Measurements from ENCODE around the gene ZSCAN22. TPM values are rescaled to one million over a fixed set of nuclear protein-coding genes. Genes with fewer than 3 reads are reported as not detected.

Gene ZSCAN22
- total and polyA plus RNA-seq, 2 donors, result 1.2 TPM

GRCh38 chr19:58385891-58386575 is 59.2 kb downstream of the ZSCAN22 start:
- Histone ChIP-seq H3K9me3 (ENCODE audit: control insufficient read depth in 2 of 2, insufficient read depth in 1 of 2, low read length in 1 of 2) (no peaks in the 10 kb centered on the region), H3K27ac (ENCODE audit: low read depth in 1 of 2, low read length in 1 of 2) (peak overlapping the region; percentile 94 to 97), H3K27me3 (ENCODE audit: control insufficient read depth in 2 of 2, insufficient read depth in 1 of 2, low read length in 1 of 2) (no peaks in the 10 kb centered on the region), H3K4me1 (ENCODE audit: control insufficient read depth in 2 of 2, insufficient read depth in 2 of 2, low read length in 2 of 2) (peaks cover 27 to 37% of the 10 kb centered on the region in 2 donors), H3K36me3 (ENCODE audit: control insufficient read depth in 2 of 2, insufficient read depth in 2 of 2, low read length in 1 of 2) (peaks cover 3 to 21% of the 10 kb centered on the region in 2 donors), H3K4me3 (ENCODE audit: low read length in 2 of 2) (peak overlapping the region; percentile 75 to 92)
- WGBS, result 19% methylated on average over 36 of the region's 36 CpGs
- peak in 1 of 9 donors; percentile 41 for DNase-seq (ENCODE audit: low read depth in 6 of 9, low spot score in 9 of 9)

- DNase-seq (ENCODE audit: low read depth in 6 of 9, low spot score in 9 of 9), result peak; percentile 95 to 99 (median 97)
- H3K4me1 ChIP-seq (ENCODE audit: control insufficient read depth in 2 of 2, insufficient read depth in 2 of 2, low read length in 2 of 2), result peaks cover 23 to 30% of the 10 kb centered on the region in 2 donors
These were observed 60.0 kb downstream of the ZSCAN22 start, which contains the start of gene RPS5 for GRCh38 chr19:58386576-58387337. TSS of gene RPS5 (plus strand) at chr19:58387269. CDS start at chr19:58388138, 869 bp downstream.

GRCh38 chr19:58387338-58388174 is 60.8 kb downstream of the ZSCAN22 start:
- Histone ChIP-seq H3K4me1 (ENCODE audit: control insufficient read depth in 2 of 2, insufficient read depth in 2 of 2, low read length in 2 of 2) (peaks cover 17 to 23% of the 10 kb centered on the region in 2 donors), H3K27ac (ENCODE audit: low read depth in 1 of 2, low read length in 1 of 2) (peak overlapping the region; percentile 56 to 94), H3K27me3 (ENCODE audit: control insufficient read depth in 2 of 2, insufficient read depth in 1 of 2, low read length in 1 of 2) (no peaks in the 10 kb centered on the region), H3K9me3 (ENCODE audit: control insufficient read depth in 2 of 2, insufficient read depth in 1 of 2, low read length in 1 of 2) (no peaks in the 10 kb centered on the region), H3K36me3 (ENCODE audit: control insufficient read depth in 2 of 2, insufficient read depth in 2 of 2, low read length in 1 of 2) (peaks cover 7 to 23% of the 10 kb centered on the region in 2 donors), H3K4me3 (ENCODE audit: low read length in 2 of 2) (peak overlapping the region; percentile 75 to 92)
- 10% methylated on average over 39 of the region's 39 CpGs for WGBS
- DNase-seq (ENCODE audit: low read depth in 6 of 9, low spot score in 9 of 9), result no peak

More at GRCh38 chr19:58386576-58387337, 60.0 kb downstream of the ZSCAN22 start, which contains the start of gene RPS5:
- peak within 1 kb of the TSS; percentile 75 to 92 for H3K4me3 ChIP-seq (ENCODE audit: low read length in 2 of 2)
- peaks cover 3 to 22% of the 10 kb centered on the region in 2 donors for H3K36me3 ChIP-seq (ENCODE audit: control insufficient read depth in 2 of 2, insufficient read depth in 2 of 2, low read length in 1 of 2)
- under 1% methylated on average over 64 of the region's 64 CpGs for WGBS
- H3K27me3 ChIP-seq (ENCODE audit: control insufficient read depth in 2 of 2, insufficient read depth in 1 of 2, low read length in 1 of 2), result no peaks in the 10 kb centered on the region
- no peaks in the 10 kb centered on the region for H3K9me3 ChIP-seq (ENCODE audit: control insufficient read depth in 2 of 2, insufficient read depth in 1 of 2, low read length in 1 of 2)
- peak within 1 kb of the TSS; percentile 94 to 97 for H3K27ac ChIP-seq (ENCODE audit: low read depth in 1 of 2, low read length in 1 of 2)

- Histone ChIP-seq H3K9me3 (ENCODE audit: control insufficient read depth in 2 of 2, insufficient read depth in 1 of 2, low read length in 1 of 2) (no peaks in the 10 kb centered on the region), H3K36me3 (ENCODE audit: control insufficient read depth in 2 of 2, insufficient read depth in 2 of 2, low read length in 1 of 2) (peaks cover 13 to 29% of the 10 kb centered on the region in 2 donors), H3K4me1 (ENCODE audit: control insufficient read depth in 2 of 2, insufficient read depth in 2 of 2, low read length in 2 of 2) (peaks cover 17 to 23% of the 10 kb centered on the region in 2 donors), H3K27me3 (ENCODE audit: control insufficient read depth in 2 of 2, insufficient read depth in 1 of 2, low read length in 1 of 2) (no peaks in the 10 kb centered on the region), H3K27ac (ENCODE audit: low read depth in 1 of 2, low read length in 1 of 2) (no peak overlapping the region), H3K4me3 (ENCODE audit: low read length in 2 of 2) (peak overlapping the region; percentile 75 to 92)
- DNase-seq (ENCODE audit: low read depth in 6 of 9, low spot score in 9 of 9), result no peak
- WGBS, result 93% methylated on average over 3 of the region's 3 CpGs
These were observed 61.4 kb downstream of the ZSCAN22 start for GRCh38 chr19:58388175-58388526.

Other genes starting within 250 kb of the ZSCAN22 start
- 27.8 TPM for gene ZSCAN18, start 228.8 kb upstream of the ZSCAN22 start, total RNA-seq
- 73.4 TPM for gene ZSCAN18, start 228.8 kb upstream of the ZSCAN22 start, polyA plus RNA-seq
- gene ZNF329, start 176.2 kb upstream of the ZSCAN22 start, total RNA-seq, result 11.9 TPM
- 9.3 TPM for gene ZNF329, start 176.2 kb upstream of the ZSCAN22 start, polyA plus RNA-seq
- 15.7 TPM for gene ZNF274, start 143.9 kb upstream of the ZSCAN22 start, total RNA-seq
- 33.2 TPM for gene ZNF274, start 143.9 kb upstream of the ZSCAN22 start, polyA plus RNA-seq
- 37.1 TPM for gene ZNF544, start 98.1 kb upstream of the ZSCAN22 start, total RNA-seq
- gene ZNF544, start 98.1 kb upstream of the ZSCAN22 start, polyA plus RNA-seq, result 28.0 TPM
- gene ZNF8, start 48.0 kb upstream of the ZSCAN22 start, total RNA-seq, result 4.1 TPM
- 3.7 TPM for gene ZNF8, start 48.0 kb upstream of the ZSCAN22 start, polyA plus RNA-seq
- 55.2 TPM for gene ERVK3-1, start 21.6 kb upstream of the ZSCAN22 start, total RNA-seq
- 60.9 TPM for gene ERVK3-1, start 21.6 kb upstream of the ZSCAN22 start, polyA plus RNA-seq
- gene A1BG, start 26.5 kb downstream of the ZSCAN22 start, total RNA-seq, result 59.3 TPM
- 77.3 TPM for gene A1BG, start 26.5 kb downstream of the ZSCAN22 start, polyA plus RNA-seq
- 0.94 TPM for gene ZNF497, start 35.8 kb downstream of the ZSCAN22 start, total RNA-seq
- 1.3 TPM for gene ZNF497, start 35.8 kb downstream of the ZSCAN22 start, polyA plus RNA-seq
- gene ZNF837, start 54.0 kb downstream of the ZSCAN22 start, total RNA-seq, result 3.8 TPM
- gene ZNF837, start 54.0 kb downstream of the ZSCAN22 start, polyA plus RNA-seq, result 2.9 TPM
- gene RPS5, start 60.3 kb downstream of the ZSCAN22 start, total RNA-seq, result 1,573 TPM
- gene RPS5, start 60.3 kb downstream of the ZSCAN22 start, polyA plus RNA-seq, result 942 TPM
- not detected for gene RNF225, start 68.7 kb downstream of the ZSCAN22 start, total RNA-seq
- gene RNF225, start 68.7 kb downstream of the ZSCAN22 start, polyA plus RNA-seq, result not detected
- 6.0 TPM for gene ZNF584, start 81.7 kb downstream of the ZSCAN22 start, total RNA-seq
- gene ZNF584, start 81.7 kb downstream of the ZSCAN22 start, polyA plus RNA-seq, result 5.2 TPM
- 6.4 TPM for gene ZNF132, start 113.2 kb downstream of the ZSCAN22 start, total RNA-seq
- gene ZNF132, start 113.2 kb downstream of the ZSCAN22 start, polyA plus RNA-seq, result 1.6 TPM
- gene ZNF324B, start 124.6 kb downstream of the ZSCAN22 start, total RNA-seq, result 4.6 TPM
- gene ZNF324B, start 124.6 kb downstream of the ZSCAN22 start, polyA plus RNA-seq, result 3.1 TPM
- 10.9 TPM for gene ZNF324, start 140.1 kb downstream of the ZSCAN22 start, total RNA-seq
- 5.6 TPM for gene ZNF324, start 140.1 kb downstream of the ZSCAN22 start, polyA plus RNA-seq
- gene ZNF446, start 149.4 kb downstream of the ZSCAN22 start, total RNA-seq, result 7.0 TPM
- gene ZNF446, start 149.4 kb downstream of the ZSCAN22 start, polyA plus RNA-seq, result 13.5 TPM
- 24.5 TPM for gene SLC27A5, start 185.0 kb downstream of the ZSCAN22 start, total RNA-seq
- gene SLC27A5, start 185.0 kb downstream of the ZSCAN22 start, polyA plus RNA-seq, result 20.9 TPM
- gene ZBTB45, start 192.8 kb downstream of the ZSCAN22 start, total RNA-seq, result 2.8 TPM
- 7.2 TPM for gene ZBTB45, start 192.8 kb downstream of the ZSCAN22 start, polyA plus RNA-seq
- gene TRIM28, start 217.1 kb downstream of the ZSCAN22 start, total RNA-seq, result 333 TPM
- gene TRIM28, start 217.1 kb downstream of the ZSCAN22 start, polyA plus RNA-seq, result 220 TPM
- 75.4 TPM for gene CHMP2A, start 228.1 kb downstream of the ZSCAN22 start, total RNA-seq
- 131 TPM for gene CHMP2A, start 228.1 kb downstream of the ZSCAN22 start, polyA plus RNA-seq
- 33.3 TPM for gene UBE2M, start 231.6 kb downstream of the ZSCAN22 start, total RNA-seq
- 43.9 TPM for gene UBE2M, start 231.6 kb downstream of the ZSCAN22 start, polyA plus RNA-seq
- 9.0 TPM for gene MZF1, start 246.3 kb downstream of the ZSCAN22 start, total RNA-seq
- gene MZF1, start 246.3 kb downstream of the ZSCAN22 start, polyA plus RNA-seq, result 24.7 TPM